LNCaP clone FGC (cell line): ENCODE results near the gene PTGER2.

Experiments
- DNase-seq: peaks from one replicate; pipeline ENCODE4 v3.0.0-alpha.2; 2011; ENCODE audit warnings: low read depth
- H3K4me3 ChIP-seq: 2 replicates; pipeline ENCODE4 v1.5.1; 2011; ENCODE audit warnings: mild to moderate bottlenecking, low read depth, low read length, control low read depth
- TF ChIP-seq, protein P1 (sequence below): IDR thresholded peaks from 2 replicates; pipeline ENCODE4 v1.5.1; 2012; ENCODE audit warnings: mild to moderate bottlenecking; ENCODE audit not compliant: control insufficient read depth, insufficient read depth; ENCODE audit errors: extremely low read depth

PTGER2 gene

DNA sequence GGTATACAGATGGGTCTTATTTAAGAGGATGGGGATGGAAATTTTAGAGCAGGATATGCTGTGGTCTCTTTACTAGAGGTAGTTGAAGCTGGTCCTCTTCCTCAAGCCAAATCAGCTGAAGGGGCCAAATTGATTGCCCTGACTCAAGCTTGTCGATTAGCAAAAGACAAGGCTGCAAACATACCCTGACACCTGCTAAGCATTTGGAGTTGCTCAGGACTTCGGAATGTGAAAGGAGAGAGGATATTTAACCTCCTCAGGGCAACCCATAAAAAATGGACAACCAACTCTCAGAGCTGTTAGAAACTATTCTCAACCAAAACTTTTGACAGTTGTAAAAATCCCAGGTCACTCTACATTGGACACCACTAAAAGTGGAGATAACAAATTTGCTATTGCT is 31.0 kb upstream of the PTGER2 start:
- no peak overlapping the region for H3K4me3 ChIP-seq
- no peak for DNase-seq
- TF ChIP-seq, protein P1, sequence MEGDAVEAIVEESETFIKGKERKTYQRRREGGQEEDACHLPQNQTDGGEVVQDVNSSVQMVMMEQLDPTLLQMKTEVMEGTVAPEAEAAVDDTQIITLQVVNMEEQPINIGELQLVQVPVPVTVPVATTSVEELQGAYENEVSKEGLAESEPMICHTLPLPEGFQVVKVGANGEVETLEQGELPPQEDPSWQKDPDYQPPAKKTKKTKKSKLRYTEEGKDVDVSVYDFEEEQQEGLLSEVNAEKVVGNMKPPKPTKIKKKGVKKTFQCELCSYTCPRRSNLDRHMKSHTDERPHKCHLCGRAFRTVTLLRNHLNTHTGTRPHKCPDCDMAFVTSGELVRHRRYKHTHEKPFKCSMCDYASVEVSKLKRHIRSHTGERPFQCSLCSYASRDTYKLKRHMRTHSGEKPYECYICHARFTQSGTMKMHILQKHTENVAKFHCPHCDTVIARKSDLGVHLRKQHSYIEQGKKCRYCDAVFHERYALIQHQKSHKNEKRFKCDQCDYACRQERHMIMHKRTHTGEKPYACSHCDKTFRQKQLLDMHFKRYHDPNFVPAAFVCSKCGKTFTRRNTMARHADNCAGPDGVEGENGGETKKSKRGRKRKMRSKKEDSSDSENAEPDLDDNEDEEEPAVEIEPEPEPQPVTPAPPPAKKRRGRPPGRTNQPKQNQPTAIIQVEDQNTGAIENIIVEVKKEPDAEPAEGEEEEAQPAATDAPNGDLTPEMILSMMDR, result no peak

DNA sequence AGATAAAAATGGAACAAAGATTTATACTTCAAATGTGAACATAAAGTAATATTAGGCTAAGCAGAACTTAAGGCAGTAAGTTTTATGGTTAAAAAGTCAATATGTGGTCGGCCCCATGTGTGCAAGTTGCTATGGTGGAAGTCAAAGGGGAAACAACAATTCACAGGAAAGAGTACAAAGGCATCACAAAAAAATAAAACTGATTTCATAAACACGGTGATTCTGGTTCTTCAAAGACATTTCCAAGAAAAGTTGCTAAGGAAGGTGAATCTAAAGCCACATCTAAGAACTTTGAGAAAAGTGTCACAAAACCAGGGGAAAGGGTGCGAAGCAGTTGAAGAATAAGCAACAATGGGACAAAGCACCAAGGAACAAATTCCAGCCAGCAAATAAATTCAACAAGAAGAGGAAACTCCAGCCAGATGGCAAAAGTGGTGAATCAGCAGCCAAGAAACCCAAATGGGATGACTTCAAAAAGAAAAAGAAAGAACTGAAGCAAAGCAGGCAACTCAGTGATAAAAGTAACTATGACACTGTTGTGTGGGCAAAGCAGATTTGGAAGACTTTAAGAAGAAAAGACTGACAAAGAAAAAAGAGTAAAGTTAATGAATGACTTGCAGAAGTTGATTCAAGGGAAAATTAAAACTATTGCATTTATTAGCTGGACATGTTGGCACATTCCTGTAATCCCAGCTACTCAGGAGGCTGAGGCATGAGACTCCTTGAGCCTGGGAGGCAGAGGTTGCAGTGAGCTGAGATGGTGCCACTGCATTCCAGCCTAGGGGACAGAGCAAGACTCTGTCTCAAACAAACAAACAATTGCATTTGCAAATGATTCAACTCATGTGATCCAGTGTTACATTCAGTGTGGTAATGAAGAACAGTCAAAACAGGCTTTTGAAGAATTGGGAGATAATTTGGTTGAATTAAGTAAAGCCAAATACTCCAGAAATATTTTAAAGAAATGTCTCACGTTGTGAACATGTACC is 27.2 kb upstream of the PTGER2 start:
- H3K4me3 ChIP-seq, result no peak overlapping the region
- TF ChIP-seq, protein P1, result no peak
- DNase-seq, result no peak

DNA sequence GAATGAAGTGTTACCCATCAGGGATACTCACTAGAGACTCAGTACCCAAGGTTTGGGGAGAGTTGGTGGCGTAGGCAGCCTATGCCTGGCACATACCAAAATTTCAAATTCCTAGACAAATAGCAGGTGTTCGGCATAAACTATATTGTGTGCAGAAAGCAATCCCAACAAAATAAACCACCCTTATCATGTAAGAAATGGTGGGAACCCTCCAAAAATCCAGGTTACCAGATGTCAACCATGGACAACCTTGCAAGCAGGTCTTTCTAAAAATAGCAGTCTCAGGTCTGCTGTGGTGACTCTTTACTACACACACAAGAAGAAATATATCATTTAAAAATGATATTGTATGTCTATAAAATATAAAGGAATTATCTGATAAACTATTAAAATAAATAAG is 17.7 kb upstream of the PTGER2 start:
- H3K4me3 ChIP-seq, result no peak overlapping the region
- no peak for DNase-seq
- TF ChIP-seq, protein P1, result no peak

DNA sequence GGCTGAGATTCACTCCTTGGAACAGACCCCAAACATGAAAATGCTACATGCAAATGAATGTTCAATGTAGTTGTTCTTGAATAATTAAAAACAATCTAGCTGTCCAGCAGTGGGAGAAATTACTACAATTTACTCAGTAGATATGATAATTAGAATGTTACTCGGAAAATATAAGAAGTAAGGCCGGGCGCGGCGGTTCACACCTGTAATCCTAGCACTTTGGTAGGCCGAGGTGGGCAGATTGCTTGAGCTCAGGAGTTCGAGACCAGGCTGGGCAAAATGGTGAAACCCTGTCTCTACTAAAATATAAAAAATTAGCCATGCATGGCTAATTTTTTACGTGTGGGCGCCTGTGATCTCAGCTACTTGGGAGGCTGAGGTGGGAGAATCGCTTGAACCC is 15.3 kb upstream of the PTGER2 start:
- H3K4me3 ChIP-seq, result no peak overlapping the region
- TF ChIP-seq, protein P1, result no peak
- DNase-seq, result no peak

DNA sequence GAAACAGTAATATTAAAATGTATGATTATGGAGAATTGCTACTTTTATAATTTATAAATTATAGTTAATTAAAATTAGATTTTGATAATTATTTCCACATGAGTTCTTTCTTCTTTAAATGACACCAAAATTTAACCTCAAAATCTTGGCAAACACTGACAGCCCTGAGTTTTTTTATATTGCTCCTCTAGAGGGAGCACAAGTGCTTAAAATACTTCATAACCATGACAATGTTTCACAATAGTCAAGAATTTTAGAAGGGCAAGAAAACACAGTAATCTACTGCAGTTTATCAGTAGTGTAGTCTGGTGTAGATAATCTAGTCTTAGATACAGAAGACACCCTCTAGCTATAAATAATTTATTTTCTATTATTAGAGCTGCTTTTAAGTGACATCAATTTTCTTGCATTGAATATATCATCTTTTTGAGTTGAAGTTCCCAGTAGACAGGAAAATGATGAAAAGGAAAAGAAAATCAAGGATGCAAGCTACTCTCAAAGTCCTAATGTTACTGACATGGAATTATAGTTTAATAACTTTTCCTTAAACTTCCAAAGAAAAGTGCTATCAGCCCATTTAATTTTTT is 14.3 kb upstream of the PTGER2 start:
- TF ChIP-seq, protein P1, result peak; percentile 60
- no peak overlapping the region for H3K4me3 ChIP-seq
- peak; percentile 23 for DNase-seq

DNA sequence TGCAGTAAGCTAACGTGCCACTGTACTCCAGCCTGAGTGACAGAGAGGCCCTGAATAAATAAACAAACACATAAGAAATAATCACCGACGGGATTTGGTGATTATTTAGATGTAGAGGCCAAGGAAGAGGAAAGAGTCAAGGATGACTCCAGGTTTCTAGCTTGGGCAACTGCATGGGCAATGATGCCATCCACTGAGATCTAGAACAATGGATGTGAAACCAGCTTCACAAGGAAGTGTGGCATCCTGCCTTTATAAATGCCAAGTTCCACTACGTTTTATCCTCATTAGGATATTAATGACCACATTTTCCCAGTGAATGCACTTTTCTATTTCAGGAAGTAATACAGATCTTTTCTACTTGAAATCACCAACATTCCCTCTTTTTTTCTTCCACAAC is 10.9 kb upstream of the PTGER2 start:
- no peak overlapping the region for H3K4me3 ChIP-seq
- DNase-seq, result no peak
- TF ChIP-seq, protein P1, result no peak
